Measurements from ENCODE around the gene PIGT. TPM values are rescaled to one million over a fixed set of nuclear protein-coding genes. Genes with fewer than 3 reads are reported as not detected.

PIGT gene
- total and polyA plus RNA-seq, 2 of the 13 experiments (the other 11 are each of a cell fraction or from before 2014, with no cell fraction given), result 65.9 to 74.1 TPM

- peak; percentile 85; the same call in 1 of the 2 replicates for TF ChIP-seq PRDM10 (CRISPR knock-in tag; IDR thresholded peaks at IDR 0.05; ENCODE audit: low read depth)
- no peak for TF ChIP-seq HCFC1 (IDR thresholded peaks at IDR 0.05; ENCODE audit: low read depth, low read length)
- TF ChIP-seq YEATS4 (CRISPR knock-in tag; IDR thresholded peaks at IDR 0.05; ENCODE audit: borderline replicate concordance), result 0 out of 2 replicates have a peak, but pooled peaks have one; percentile 37
- TF ChIP-seq PCBP2 (optimal IDR thresholded peaks at IDR 0.05; ENCODE audit: low read depth, low read length, poor library complexity, severe bottlenecking), result no peak
- peak; percentile 51; the same call in 1 of the 2 replicates for TF ChIP-seq ZNF430 (CRISPR knock-in tag; IDR thresholded peaks at IDR 0.05)
- TF ChIP-seq CREM (IDR thresholded peaks at IDR 0.05), result no peak
- no peak for TF ChIP-seq CREM (CRISPR knock-in tag; IDR thresholded peaks at IDR 0.05)
- no peak for TF ChIP-seq CCDC6 (CRISPR knock-in tag; IDR thresholded peaks at IDR 0.05)
- TF ChIP-seq, protein P1, sequence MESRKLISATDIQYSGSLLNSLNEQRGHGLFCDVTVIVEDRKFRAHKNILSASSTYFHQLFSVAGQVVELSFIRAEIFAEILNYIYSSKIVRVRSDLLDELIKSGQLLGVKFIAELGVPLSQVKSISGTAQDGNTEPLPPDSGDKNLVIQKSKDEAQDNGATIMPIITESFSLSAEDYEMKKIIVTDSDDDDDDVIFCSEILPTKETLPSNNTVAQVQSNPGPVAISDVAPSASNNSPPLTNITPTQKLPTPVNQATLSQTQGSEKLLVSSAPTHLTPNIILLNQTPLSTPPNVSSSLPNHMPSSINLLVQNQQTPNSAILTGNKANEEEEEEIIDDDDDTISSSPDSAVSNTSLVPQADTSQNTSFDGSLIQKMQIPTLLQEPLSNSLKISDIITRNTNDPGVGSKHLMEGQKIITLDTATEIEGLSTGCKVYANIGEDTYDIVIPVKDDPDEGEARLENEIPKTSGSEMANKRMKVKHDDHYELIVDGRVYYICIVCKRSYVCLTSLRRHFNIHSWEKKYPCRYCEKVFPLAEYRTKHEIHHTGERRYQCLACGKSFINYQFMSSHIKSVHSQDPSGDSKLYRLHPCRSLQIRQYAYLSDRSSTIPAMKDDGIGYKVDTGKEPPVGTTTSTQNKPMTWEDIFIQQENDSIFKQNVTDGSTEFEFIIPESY (CRISPR knock-in tag; IDR thresholded peaks at IDR 0.05), result 0 out of 2 replicates have a peak, but pooled peaks have one; percentile 60
- TF ChIP-seq ATF7-NPFF (CRISPR knock-in tag; IDR thresholded peaks at IDR 0.05; ENCODE audit: low read depth), result peak; percentile 84
- peak; percentile 68; the same call in 1 of the 2 replicates for TF ChIP-seq HOMEZ (CRISPR knock-in tag; IDR thresholded peaks at IDR 0.05; ENCODE audit: low read depth)
- TF ChIP-seq, protein P2, sequence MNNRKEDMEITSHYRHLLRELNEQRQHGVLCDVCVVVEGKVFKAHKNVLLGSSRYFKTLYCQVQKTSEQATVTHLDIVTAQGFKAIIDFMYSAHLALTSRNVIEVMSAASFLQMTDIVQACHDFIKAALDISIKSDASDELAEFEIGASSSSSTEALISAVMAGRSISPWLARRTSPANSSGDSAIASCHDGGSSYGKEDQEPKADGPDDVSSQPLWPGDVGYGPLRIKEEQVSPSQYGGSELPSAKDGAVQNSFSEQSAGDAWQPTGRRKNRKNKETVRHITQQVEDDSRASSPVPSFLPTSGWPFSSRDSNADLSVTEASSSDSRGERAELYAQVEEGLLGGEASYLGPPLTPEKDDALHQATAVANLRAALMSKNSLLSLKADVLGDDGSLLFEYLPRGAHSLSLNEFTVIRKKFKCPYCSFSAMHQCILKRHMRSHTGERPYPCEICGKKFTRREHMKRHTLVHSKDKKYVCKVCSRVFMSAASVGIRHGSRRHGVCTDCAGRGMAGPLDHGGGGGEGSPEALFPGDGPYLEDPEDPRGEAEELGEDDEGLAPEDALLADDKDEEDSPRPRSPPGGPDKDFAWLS (CRISPR knock-in tag; IDR thresholded peaks at IDR 0.05; ENCODE audit: borderline replicate concordance), result peak; percentile 92
- 0 out of 2 replicates have a peak, but pooled peaks have one; percentile 81 for TF ChIP-seq ZNF33B (CRISPR knock-in tag; IDR thresholded peaks at IDR 0.05)
- no peak for TF ChIP-seq ZBTB1 (CRISPR knock-in tag; IDR thresholded peaks at IDR 0.05; ENCODE audit: borderline replicate concordance)
- TF ChIP-seq, protein P3, sequence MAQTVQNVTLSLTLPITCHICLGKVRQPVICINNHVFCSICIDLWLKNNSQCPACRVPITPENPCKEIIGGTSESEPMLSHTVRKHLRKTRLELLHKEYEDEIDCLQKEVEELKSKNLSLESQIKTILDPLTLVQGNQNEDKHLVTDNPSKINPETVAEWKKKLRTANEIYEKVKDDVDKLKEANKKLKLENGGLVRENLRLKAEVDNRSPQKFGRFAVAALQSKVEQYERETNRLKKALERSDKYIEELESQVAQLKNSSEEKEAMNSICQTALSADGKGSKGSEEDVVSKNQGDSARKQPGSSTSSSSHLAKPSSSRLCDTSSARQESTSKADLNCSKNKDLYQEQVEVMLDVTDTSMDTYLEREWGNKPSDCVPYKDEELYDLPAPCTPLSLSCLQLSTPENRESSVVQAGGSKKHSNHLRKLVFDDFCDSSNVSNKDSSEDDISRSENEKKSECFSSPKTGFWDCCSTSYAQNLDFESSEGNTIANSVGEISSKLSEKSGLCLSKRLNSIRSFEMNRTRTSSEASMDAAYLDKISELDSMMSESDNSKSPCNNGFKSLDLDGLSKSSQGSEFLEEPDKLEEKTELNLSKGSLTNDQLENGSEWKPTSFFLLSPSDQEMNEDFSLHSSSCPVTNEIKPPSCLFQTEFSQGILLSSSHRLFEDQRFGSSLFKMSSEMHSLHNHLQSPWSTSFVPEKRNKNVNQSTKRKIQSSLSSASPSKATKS (CRISPR knock-in tag; IDR thresholded peaks at IDR 0.05), result no peak
- TF ChIP-seq ONECUT2 (CRISPR knock-in tag; IDR thresholded peaks at IDR 0.05), result no peak
- no peak for TF ChIP-seq DNMT3B (CRISPR knock-in tag; conservative IDR thresholded peaks at IDR 0.05)
Observed at GRCh38 chr20:45436732-45437485, 21.0 kb downstream of the PIGT start (continued).

All from HepG2 (cell line).